Pancreas (tissue), 10 donors: ENCODE results near the gene EVI5. TPM values are rescaled to one million over a fixed set of nuclear protein-coding genes. Genes with fewer than 3 reads are reported as not detected.
"Not testable (repeated sequence)": the region's sequence is repeated elsewhere in the genome, so short reads cannot be mapped to it uniquely, and the experiment has no call there.

Experiments
- ATAC-seq, 4 donors: fragments of 200-7000 bp; cut with Tn5 transposase; one replicate each; pipeline versions ENCODE4 v1.8.0 to v1.9.1; 2020; ENCODE audit warnings: mild to moderate bottlenecking in 4 of 4, moderate library complexity in 4 of 4
- DNase-seq, 6 donors: peaks; one replicate each; pipeline ENCODE4 v3.0.0-alpha.2; 2020
- FAIRE-seq: peaks from 2 replicates; lab custom pipeline; 2012; peaks lifted over from hg19 to GRCh38; lab: Jason Lieb, UNC
- H3K27ac ChIP-seq, 4 donors: fragments of 200-600 bp; sonication (generic); 1 replicate in 3 of 4; 2 replicates in 1 of 4; pipeline versions ENCODE4 v1.5.0 to v1.8.0; 2020
- H3K27me3 ChIP-seq, 4 donors: fragments of 200-600 bp; one replicate each; pipeline ENCODE4 v1.8.0; 2021
- H3K36me3 ChIP-seq, 3 donors: fragments of 200-600 bp; sonication (generic) in 1 of 3; one replicate each; pipeline versions ENCODE4 v1.5.0 to v1.8.0; 2020 to 2021
- H3K4me1 ChIP-seq, 3 donors: fragments of 200-600 bp; one replicate each; pipeline ENCODE4 v1.8.0; 2021
- H3K4me3 ChIP-seq, 4 donors: fragments of 200-600 bp; sonication (generic) in 2 of 4; one replicate each; pipeline versions ENCODE4 v1.5.0 to v1.8.0; 2020 to 2021
- H3K9me3 ChIP-seq, 4 donors: fragments of 200-600 bp; one replicate each; pipeline ENCODE4 v1.8.0; 2021
- WGBS, 2 donors: extraction: QIAGEN DNeasy Blood & Tissue Kit; methylation state at CpG; one replicate each; pipeline ENCODE4 v1.1.7; 2013; 5-methylcytosine and 5-hydroxymethylcytosine counted together
- intact Hi-C, 3 donors: fragments of 100-400 bp; cut with DNase I; formaldehyde crosslinking; loops; one replicate each; pipeline versions ENCODE4 v1.11.1 to v1.14.2; 2022
- polyA plus RNA-seq, 2 donors: library from polyadenylated mRNA; stranded (reverse); fragments of 200-250 nt; gene quantifications; one replicate each; pipeline ENCODE4 v1.2.3, GENCODE V29; 2013
- total RNA-seq, 6 donors: library from RNA; stranded (reverse); fragmentation: NEBNext Ultra II Directional in 4 of 6; extraction: Animal tissue kit (Norgen Biotek cat#: 25700) in 4 of 6; gene quantifications; one replicate each; pipeline versions ENCODE4 v1.2.1 to v1.2.4, GENCODE V29; 2021 to 2023
- TF ChIP-seq, protein P1 (sequence below), 4 donors: fragments of 200-600 bp; sonication (generic) in 3 of 4; IDR thresholded peaks; one replicate each; pipeline versions ENCODE4 v1.5.0 to v1.8.0; 2021; ENCODE audit warnings: antibody characterized with exemption in 4 of 4
- donor health status: healthy with polysubstance abuse.
- donor health status: DM: no; HTN: no; CAD: no; lungs with moderate emphysema.
- donor health status: DM: no; HTN: no; CAD: no.
- donor health status: control.
- donor health status: control.
- donor health status: Bipolar disorder and iron deficiency.
- donor health status: DM: yes; HTN: yes; CAD: no.
- donor health status: DM: no; HTN: no; CAD: no.
- donor health status: DM: no; HTN: no; CAD: no.
- donor health status: DM: yes; HTN: yes; CAD: no.

The EVI5 gene
- total and polyA plus RNA-seq, 8 donors = 3.3 to 21.7 (median 12.7) TPM

DNA sequence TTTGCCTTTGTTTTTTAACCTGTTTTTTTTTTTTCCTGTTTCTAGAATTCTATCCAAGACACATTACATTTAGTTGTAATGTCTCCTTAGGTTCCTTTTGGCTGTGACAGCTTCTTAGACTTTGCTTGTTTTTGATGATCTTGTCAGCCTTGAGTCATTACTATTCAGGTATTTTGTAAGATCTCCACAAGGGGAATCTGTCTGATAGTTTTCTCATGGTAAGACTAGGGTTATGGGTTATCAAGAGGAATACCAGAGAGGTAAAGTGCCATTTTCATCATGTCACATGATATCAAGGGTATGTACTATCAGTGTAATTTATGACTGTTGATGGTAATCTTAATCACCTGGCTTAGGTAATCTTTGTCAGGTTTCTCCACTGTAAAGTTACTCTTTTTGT is 199.1 kb downstream of the EVI5 start:
- Histone ChIP-seq H3K36me3 (no peaks in the 10 kb centered on the region), H3K27me3 (no peaks in the 10 kb centered on the region), H3K4me1 (peaks cover 0 to 5% (median 0%) of the 10 kb centered on the region in 3 donors), H3K4me3 (no peak overlapping the region), H3K9me3 (no peaks in the 10 kb centered on the region), H3K27ac (no peak overlapping the region)
- intact Hi-C loops = no loop called here
- ATAC-seq = no peak
- TF ChIP-seq, protein P1, sequence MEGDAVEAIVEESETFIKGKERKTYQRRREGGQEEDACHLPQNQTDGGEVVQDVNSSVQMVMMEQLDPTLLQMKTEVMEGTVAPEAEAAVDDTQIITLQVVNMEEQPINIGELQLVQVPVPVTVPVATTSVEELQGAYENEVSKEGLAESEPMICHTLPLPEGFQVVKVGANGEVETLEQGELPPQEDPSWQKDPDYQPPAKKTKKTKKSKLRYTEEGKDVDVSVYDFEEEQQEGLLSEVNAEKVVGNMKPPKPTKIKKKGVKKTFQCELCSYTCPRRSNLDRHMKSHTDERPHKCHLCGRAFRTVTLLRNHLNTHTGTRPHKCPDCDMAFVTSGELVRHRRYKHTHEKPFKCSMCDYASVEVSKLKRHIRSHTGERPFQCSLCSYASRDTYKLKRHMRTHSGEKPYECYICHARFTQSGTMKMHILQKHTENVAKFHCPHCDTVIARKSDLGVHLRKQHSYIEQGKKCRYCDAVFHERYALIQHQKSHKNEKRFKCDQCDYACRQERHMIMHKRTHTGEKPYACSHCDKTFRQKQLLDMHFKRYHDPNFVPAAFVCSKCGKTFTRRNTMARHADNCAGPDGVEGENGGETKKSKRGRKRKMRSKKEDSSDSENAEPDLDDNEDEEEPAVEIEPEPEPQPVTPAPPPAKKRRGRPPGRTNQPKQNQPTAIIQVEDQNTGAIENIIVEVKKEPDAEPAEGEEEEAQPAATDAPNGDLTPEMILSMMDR (IDR thresholded peaks at IDR 0.05) = no peak
- no peak for FAIRE-seq
- no peak for DNase-seq

DNA sequence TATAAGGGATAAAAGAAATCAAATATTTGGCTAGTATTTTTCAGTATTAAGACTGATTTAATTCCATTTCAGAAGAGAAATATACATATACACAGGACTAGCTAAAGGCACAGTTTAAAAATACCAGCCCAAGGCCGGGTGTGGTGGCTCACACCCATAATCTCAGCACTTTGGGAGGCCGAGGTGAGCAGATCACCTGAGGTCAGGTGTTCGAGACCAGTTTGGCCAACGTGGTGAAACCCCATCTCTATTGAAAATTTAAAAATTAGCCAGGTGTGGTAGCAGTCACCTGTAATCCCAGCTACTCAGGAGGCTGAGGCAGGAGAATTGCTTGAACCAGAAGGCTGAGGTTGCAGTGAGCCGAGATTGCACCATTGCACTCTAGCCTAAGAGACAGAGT is 200.1 kb downstream of the EVI5 start:
- ATAC-seq, H3K4me1 ChIP-seq, FAIRE-seq, H3K36me3 ChIP-seq, H3K27ac ChIP-seq, H3K4me3 ChIP-seq, intact Hi-C loops, DNase-seq, H3K27me3 ChIP-seq, H3K9me3 ChIP-seq: not testable (repeated sequence)
- 91% methylated on average over 5 of the region's 5 CpGs for WGBS, 2 donors

DNA sequence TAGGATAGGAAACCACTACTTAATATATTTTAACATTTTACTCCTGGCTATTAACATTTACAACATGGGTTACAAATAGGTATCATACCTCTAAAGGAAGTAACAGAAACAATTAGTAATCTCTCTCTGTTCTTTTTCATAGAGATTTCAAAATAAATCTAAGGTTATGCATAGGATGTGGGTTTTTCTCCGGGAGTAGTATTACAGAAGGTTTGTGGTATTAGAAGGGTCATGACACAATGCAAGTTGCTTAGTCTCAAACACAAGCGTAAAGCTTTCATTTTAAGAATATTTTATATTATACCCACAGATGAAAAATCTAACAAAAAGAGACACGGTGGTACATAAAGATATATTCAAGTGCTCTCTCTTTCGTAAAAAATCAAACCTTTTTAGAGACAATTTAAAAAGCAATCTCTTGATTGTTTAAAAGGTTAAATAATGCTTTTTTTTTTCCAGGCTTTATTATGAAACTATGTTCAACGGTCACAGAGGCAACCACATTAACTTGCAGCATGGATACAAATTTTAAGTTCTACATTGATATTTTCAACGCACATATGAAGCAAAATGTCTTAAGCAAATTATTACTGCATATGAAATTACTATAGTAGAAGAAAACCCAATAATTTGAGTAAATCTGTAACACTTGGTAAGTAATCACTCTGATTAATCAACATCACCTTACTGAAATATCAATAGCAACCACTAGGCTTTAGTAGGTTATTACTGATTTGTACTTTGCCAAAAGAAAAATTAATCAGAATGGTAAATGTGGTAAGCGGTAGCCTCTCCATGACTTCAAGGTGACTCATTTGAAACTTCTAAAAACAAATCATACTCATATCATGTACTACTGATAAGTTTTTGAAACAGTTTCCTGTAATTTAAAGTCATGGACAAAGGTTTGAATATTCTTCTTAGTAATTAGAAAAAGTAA is 200.8 kb downstream of the EVI5 start:
- Histone ChIP-seq H3K4me1 (peaks cover 0 to 5% (median 0%) of the 10 kb centered on the region in 3 donors), H3K36me3 (no peaks in the 10 kb centered on the region), H3K9me3 (no peaks in the 10 kb centered on the region), H3K27ac (no peak overlapping the region), H3K27me3 (no peaks in the 10 kb centered on the region), H3K4me3 (no peak overlapping the region)
- FAIRE-seq (peak; percentile 59), ATAC-seq (peak in 3 of 4 donors; percentile 27 to 47 (median 40)), DNase-seq (no peak)
- intact Hi-C loops = no loop called here
- TF ChIP-seq, protein P1 (IDR thresholded peaks at IDR 0.05) = no peak
- WGBS, 2 donors = 83 to 85% methylated on average over 7 of the region's 7 CpGs

DNA sequence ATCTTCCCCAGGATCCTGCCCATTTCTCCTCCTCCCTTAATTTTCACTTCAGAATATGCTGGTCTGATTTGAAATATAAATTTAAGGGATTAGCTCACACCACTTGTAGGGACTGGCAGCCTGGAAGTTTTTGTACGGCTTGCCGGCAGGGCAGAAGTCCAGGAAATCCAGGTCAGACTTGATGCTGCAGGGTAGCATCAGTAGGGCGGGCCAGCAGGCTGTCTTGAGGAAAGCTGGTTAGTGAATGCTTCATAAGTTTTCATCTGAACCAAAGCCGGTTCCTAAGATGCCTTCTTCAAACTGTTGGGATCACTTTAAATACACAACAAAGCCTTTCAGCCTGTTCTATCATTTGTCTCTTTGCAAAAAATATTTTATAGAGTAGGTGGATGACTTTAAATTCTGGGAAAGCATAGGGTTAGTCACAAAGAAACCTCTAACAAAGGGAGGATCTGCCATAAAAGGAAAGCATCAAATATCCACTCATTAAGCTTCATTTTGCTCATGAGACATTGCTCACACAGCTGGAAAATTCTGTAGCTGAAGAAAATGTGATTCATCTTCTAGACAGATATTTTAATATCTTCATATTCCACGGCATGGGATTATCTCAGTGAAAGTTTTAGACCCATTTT is 207.5 kb downstream of the EVI5 start:
- Histone ChIP-seq H3K4me1 (no peaks in the 10 kb centered on the region), H3K27me3 (no peaks in the 10 kb centered on the region), H3K36me3 (no peaks in the 10 kb centered on the region), H3K4me3 (no peak overlapping the region), H3K9me3 (no peaks in the 10 kb centered on the region), H3K27ac (no peak overlapping the region)
- no peak for ATAC-seq
- TF ChIP-seq, protein P1 (IDR thresholded peaks at IDR 0.05) = no peak
- intact Hi-C loops = no loop called here
- DNase-seq = no peak
- WGBS, 2 donors = 91 to 94% methylated on average over 5 of the region's 5 CpGs
- no peak for FAIRE-seq

DNA sequence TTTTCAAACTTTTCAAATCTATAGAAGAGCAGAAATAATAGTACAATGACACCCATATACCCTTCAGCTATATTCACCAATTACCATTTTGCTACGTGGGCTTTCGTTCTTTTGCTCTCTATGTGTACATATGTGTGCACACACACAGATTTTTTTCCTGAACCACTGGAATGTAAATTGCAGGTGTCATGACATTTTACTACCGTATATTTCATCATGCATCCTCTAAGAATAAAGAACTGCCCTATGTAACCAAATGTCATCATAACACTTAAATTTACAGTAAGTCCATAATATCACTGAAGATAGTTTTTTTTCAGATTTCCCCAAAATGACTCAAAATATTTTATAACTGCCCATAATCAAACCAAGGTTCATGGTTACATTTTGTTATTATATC is 209.8 kb downstream of the EVI5 start:
- Histone ChIP-seq H3K27me3 (no peaks in the 10 kb centered on the region), H3K9me3 (no peaks in the 10 kb centered on the region), H3K36me3 (no peaks in the 10 kb centered on the region), H3K4me3 (no peak overlapping the region), H3K4me1 (no peaks in the 10 kb centered on the region), H3K27ac (no peak overlapping the region)
- ATAC-seq (no peak), FAIRE-seq (no peak), DNase-seq (no peak)
- WGBS, 2 donors = 89 to 94% methylated on average over 3 of the region's 3 CpGs
- TF ChIP-seq, protein P1 (IDR thresholded peaks at IDR 0.05) = no peak
- intact Hi-C loops = no loop called here
